ENCODE measurements around the gene ZNF316.
A peak's percentile ranks its signal among the peaks of the same experiment; 100 is the strongest.

The ZNF316 gene

GRCh38 chr7:6636741-6637543 lies at the start of gene ZNF316:
Gene ZNF316, plus strand, starts transcription at chr7:6637318. Its CDS starts 5,092 bp downstream, at chr7:6642410.
- peak in 1 of 2 donors; percentile 59 for DNase-seq (ENCODE audit: low read depth in 2 of 2)

GRCh38 chr7:6588566-6588965 lies 48.6 kb upstream of the ZNF316 start:
- no peak for DNase-seq (ENCODE audit: low read depth in 2 of 2)

- no peak for DNase-seq (ENCODE audit: low read depth in 2 of 2)
Observed at GRCh38 chr7:6589151-6589828, 47.8 kb upstream of the ZNF316 start.

GRCh38 chr7:6589829-6590644 lies 47.1 kb upstream of the ZNF316 start, which contains the start of gene INTS15:
Gene INTS15, plus strand, starts transcription at chr7:6590021. Its CDS starts 263 bp downstream, at chr7:6590284.
- peak; percentile 52 to 79 for DNase-seq (ENCODE audit: low read depth in 2 of 2)

GRCh38 chr7:6590645-6591110 lies 46.4 kb upstream of the ZNF316 start:
- no peak for DNase-seq (ENCODE audit: low read depth in 2 of 2)

GRCh38 chr7:6600093-6600492 lies 37.0 kb upstream of the ZNF316 start:
- DNase-seq (ENCODE audit: low read depth in 2 of 2) = no peak

GRCh38 chr7:6604458-6604857 lies 32.7 kb upstream of the ZNF316 start:
- DNase-seq (ENCODE audit: low read depth in 2 of 2) = no peak

GRCh38 chr7:6606866-6607583 lies 30.1 kb upstream of the ZNF316 start:
- no peak for DNase-seq (ENCODE audit: low read depth in 2 of 2)

GRCh38 chr7:6607651-6608051 lies 29.5 kb upstream of the ZNF316 start:
- no peak for DNase-seq (ENCODE audit: low read depth in 2 of 2)

GRCh38 chr7:6608081-6608480 lies 29.0 kb upstream of the ZNF316 start:
- DNase-seq (ENCODE audit: low read depth in 2 of 2) = no peak

GRCh38 chr7:6608794-6609193 lies 28.3 kb upstream of the ZNF316 start:
- no peak for DNase-seq (ENCODE audit: low read depth in 2 of 2)

GRCh38 chr7:6612819-6613218 lies 24.3 kb upstream of the ZNF316 start:
- DNase-seq (ENCODE audit: low read depth in 2 of 2) = no peak

- no peak for DNase-seq (ENCODE audit: low read depth in 2 of 2)
Observed at GRCh38 chr7:6613706-6614105, 23.4 kb upstream of the ZNF316 start.

GRCh38 chr7:6614953-6615722 lies 22.0 kb upstream of the ZNF316 start, which contains the start of gene ZNF853:
Gene ZNF853, plus strand, starts transcription at chr7:6615610. Its CDS starts 565 bp downstream, at chr7:6616175.
- DNase-seq (ENCODE audit: low read depth in 2 of 2) = peak in 1 of 2 donors; percentile 24

- no peak for DNase-seq (ENCODE audit: low read depth in 2 of 2)
Observed at GRCh38 chr7:6615723-6616555, 21.2 kb upstream of the ZNF316 start.

GRCh38 chr7:6616854-6617643 lies 20.1 kb upstream of the ZNF316 start:
- no peak for DNase-seq (ENCODE audit: low read depth in 2 of 2)

GRCh38 chr7:6618621-6619020 lies 18.5 kb upstream of the ZNF316 start:
- DNase-seq (ENCODE audit: low read depth in 2 of 2) = no peak

- no peak for DNase-seq (ENCODE audit: low read depth in 2 of 2)
Observed at GRCh38 chr7:6619961-6620360, 17.2 kb upstream of the ZNF316 start.

Measured in stimulated activated CD8-positive, alpha-beta memory T cell treated with anti-CD3 and anti-CD28 coated beads, Interleukin-7, amount 100 ng/mL, for 4 hours (primary cell).